PC-9 (cell line): ENCODE measurements around the gene RETREG3.

ENCODE experiments used
- EZH2 ChIP-seq: fragments of 200-600 bp; sonication (generic); IDR thresholded peaks from 2 replicates; pipeline ENCODE4 v1.8.0; 2017; ENCODE audit warnings: antibody characterized with exemption, low read depth
- TF ChIP-seq, protein P1 (sequence below): fragments of 200-600 bp; sonication (generic); conservative IDR thresholded peaks from 2 replicates; pipeline ENCODE4 v1.6.1; 2017; ENCODE audit warnings: mixed run types, antibody characterized with exemption, mild to moderate bottlenecking, moderate library complexity

DNA sequence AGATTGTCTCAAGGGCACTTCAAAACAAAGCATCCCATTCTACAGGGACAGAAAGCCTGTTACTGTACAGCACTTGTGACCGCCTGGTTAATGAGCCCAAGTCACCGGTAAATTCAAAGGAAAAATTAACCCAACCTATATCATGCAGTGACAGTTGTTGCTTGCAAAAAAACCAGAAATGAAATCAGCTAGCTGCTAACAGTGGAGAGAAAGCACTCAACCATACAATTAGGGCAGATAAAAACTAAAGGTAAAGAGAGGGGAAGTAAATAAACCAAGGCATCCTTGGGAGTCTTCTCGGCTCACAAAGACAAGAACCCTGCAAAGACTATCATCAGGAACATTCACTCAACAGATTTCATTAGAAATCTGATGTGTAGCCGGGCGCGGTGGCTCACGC is 5.9 kb downstream of the RETREG3 start:
- TF ChIP-seq, protein P1, sequence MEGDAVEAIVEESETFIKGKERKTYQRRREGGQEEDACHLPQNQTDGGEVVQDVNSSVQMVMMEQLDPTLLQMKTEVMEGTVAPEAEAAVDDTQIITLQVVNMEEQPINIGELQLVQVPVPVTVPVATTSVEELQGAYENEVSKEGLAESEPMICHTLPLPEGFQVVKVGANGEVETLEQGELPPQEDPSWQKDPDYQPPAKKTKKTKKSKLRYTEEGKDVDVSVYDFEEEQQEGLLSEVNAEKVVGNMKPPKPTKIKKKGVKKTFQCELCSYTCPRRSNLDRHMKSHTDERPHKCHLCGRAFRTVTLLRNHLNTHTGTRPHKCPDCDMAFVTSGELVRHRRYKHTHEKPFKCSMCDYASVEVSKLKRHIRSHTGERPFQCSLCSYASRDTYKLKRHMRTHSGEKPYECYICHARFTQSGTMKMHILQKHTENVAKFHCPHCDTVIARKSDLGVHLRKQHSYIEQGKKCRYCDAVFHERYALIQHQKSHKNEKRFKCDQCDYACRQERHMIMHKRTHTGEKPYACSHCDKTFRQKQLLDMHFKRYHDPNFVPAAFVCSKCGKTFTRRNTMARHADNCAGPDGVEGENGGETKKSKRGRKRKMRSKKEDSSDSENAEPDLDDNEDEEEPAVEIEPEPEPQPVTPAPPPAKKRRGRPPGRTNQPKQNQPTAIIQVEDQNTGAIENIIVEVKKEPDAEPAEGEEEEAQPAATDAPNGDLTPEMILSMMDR, result no peak
- TF ChIP-seq EZH2, result no peak
